ENCODE measurements around the gene HRAS.

The HRAS gene

DNA sequence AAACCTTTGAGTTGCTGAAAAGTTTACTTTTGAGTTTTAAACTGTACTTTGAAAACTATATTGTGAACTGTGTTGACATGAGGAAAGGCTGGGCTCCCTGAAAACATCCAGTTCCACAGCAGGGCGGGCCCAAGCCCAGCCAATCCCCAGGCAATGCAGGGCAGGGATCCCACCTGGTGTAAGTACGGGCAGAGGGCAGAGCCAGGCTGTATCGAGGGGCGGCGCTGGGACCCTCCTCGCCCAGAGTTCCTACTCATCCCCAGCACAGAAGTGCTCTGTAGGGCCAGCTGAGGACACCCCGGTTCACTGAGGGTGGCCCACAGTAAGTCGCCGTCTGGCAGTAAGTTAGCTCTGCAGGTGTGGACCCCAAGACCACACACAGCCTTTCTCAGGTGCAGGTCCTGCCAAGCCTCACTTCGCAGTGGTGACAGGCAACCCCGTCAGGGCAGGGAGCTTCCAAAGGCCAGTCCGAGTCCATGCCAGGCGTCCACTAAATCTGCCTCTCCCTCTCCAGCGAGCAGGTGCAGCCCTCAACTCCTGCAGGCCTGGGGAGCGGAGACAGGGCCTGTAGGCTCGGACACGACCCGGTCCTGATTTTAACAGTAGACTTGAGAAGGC lies 31.7 kb upstream of the HRAS start:
- no peak for DNase-seq

DNA sequence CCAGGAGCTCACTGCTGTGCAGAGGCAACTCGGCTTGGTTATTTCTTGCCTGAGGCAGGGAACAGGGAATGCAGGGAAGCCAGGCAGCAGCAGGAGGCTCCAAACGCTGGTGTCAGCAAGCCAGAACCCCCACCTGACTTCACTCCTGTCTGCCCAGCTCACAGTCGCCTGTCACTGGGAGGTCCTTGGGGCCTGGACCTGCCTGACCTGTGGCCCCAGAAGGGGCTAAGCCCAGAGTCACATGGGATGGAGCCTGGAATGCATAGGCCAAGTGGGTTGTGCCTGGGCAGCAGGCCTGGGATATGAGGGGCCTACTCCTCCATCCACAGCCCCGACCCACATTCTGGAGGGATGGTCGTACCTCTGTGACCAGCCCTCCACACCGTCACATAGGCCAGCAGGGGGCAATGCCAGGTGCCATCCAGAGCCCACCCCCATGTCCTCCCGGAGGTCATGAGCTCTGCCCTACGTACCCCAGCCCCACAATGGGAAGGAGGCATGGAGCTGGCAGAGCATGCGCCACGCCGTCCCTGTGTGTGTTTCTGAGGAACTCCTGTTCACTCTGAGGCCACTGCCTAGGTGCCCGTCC lies 30.6 kb upstream of the HRAS start:
- no peak for DNase-seq

DNA sequence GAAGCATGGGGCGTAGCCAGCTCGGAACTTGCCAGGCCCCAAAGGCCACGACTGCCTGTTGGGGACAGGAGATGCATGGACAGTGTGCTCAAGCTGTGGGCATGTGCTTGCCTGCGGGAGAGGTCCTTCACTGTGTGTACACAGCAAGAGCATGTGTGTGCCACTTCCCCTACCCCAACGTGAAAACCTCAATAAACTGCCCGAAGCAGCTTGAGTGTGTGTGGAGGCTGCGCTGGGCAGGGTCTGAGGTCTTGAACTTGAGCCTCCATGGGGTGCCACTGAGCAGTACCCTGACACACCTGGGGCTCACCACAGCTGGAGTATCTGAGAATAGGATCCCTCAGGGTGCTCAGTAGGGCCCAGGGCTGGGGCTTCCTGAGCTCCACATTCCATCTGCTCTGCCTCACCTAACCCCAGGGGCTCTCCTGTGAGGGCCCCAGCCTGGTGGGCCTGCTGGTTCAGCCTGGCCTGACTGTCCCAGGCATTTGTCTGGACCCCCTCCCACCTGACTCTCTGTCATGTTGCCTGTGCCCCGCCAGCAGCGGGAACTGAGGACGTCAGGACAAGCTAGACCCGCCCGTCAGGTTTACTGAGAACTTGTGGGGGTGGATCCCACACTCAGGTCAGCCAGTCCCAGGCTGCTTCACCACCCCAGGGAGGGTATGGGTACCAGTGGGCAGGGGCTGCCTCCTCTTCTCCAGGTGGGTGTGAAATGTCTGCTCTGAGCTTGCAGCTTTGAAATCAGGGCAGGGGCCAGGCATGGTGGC lies 28.6 kb upstream of the HRAS start:
- DNase-seq, result no peak

DNA sequence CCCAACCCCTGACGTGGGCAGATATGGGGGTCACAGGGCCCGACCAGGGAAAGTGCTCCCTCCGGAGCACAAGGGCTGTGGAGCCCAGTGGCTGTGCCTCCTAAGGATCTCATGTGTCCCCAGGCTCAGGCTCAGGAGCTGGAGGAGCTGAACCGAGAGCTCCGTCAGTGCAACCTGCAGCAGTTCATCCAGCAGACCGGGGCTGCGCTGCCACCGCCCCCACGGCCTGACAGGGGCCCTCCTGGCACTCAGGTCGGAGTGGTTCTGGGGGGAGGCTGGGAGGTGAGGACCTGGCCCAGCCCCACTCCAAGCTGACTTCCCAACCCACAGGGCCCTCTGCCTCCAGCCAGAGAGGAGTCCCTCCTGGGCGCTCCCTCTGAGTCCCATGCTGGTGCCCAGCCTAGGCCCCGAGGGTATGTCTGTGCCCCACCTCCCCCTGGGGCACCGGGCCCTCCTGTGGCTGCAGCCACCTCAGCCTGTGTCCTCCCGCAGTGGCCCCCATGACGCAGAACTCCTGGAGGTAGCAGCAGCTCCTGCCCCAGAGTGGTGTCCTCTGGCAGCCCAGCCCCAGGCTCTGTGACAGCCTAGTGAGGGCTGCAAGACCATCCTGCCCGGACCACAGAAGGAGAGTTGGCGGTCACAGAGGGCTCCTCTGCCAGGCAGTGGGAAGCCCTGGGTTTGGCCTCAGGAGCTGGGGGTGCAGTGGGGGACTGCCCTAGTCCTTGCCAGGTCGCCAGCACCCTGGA lies 27.9 kb upstream of the HRAS start:
- no peak for DNase-seq

DNA sequence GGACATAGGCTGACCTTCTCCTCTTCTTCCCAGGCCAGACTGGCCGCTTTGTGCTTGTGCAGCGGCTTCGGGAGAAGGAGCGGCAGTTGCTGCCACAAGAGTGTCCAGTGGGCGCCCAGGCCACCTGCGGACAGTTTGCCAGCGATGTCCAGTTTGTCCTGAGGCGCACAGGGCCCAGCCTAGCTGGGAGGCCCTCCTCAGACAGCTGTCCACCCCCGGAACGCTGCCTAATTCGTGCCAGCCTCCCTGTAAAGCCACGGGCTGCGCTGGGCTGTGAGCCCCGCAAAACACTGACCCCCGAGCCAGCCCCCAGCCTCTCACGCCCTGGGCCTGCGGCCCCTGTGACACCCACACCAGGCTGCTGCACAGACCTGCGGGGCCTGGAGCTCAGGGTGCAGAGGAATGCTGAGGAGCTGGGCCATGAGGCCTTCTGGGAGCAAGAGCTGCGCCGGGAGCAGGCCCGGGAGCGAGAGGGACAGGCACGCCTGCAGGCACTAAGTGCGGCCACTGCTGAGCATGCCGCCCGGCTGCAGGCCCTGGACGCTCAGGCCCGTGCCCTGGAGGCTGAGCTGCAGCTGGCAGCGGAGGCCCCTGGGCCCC lies 26.8 kb upstream of the HRAS start:
- no peak for DNase-seq

DNA sequence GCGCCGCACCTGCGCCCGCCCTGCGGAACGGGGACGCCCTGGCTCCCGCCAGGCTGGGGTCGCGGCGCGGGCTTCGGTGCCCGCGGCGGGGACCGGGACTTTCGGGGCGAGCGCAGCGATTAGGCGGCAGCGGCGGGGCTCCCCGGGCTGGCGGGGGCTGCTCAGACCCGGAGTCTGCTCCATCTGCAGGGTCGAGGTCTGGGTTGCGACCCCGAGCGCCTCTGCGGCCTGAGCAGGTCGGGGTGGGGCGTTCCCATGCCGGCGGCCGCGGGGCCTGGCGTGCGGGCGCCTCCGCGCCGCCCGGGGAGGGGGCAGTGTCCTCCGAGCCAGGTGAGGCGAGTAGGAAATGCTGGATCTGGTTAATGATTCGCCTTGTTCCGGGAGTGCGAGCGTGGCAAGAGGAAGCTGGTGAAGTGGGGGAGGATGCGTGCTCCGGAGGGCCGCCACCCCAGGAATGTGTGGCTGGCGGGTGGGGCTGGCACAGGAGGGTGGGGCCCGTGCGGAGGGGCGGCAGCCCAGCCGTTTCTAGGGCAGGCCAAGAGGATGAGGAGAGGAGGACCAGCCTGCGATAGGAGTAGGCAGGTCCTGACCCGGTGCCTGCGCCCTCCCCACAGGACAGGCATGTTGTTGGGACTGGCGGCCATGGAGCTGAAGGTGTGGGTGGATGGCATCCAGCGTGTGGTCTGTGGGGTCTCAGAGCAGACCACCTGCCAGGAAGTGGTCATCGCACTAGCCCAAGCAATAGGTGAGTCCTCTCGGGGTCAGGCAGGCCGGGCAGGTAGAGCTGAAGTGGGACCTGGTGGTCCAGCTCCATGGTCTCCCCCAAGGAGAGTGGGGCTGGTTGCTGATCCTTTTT lies 26.0 kb upstream of the HRAS start:
- DNase-seq, result no peak

DNA sequence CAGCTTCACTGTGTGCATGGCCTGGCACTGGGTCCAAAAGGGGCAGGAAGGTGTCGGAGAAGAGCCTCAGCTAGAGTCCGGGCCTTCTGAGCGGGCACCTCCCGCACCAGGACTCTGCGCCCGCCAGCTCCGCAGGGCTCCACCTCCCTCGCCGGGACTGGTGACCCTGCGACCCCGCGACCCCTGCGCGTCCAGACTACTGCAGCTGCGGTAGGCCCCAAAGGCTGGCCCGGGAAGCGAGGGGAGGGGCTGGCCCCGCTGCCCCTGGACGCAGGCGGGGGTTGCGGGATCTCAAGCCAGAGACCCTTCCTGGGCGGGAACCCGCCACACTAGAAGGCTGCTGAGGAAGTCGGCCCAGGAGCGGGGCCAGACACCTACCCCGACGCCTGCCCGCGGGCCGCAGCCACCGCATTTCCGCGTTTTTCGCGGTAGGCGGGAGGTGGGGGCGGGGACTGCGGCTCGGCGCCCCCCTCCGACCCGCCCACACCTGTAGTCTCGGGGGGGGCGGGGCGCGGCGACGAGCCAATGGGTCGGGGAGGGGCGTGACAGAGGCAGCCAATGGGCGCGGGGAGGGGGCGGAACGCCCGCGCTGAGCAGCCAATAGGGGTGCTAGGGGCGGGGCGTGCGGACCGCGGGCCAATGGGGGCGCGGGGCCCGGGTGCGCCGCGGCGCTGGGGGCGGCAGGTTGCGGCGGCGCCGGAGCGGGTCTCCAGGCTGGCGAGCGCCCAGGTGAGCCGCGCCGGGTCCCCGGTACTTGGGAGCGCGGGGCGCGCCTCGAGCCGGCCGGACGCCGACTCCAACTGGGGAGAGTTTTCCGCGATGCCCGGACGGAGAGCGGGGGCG lies 25.1 kb upstream of the HRAS start, which contains the start of the genes LMNTD2 and RASSF7:
LMNTD2 (minus strand) TSS at position 434 of the 843 bp plus-strand sequence; CDS start at position 412, 22 bp downstream.
RASSF7 (plus strand) TSS at position 666 of the 843 bp plus-strand sequence. CDS start 799 bp downstream, outside the sequence.
- DNase-seq, result peak; percentile 91

DNA sequence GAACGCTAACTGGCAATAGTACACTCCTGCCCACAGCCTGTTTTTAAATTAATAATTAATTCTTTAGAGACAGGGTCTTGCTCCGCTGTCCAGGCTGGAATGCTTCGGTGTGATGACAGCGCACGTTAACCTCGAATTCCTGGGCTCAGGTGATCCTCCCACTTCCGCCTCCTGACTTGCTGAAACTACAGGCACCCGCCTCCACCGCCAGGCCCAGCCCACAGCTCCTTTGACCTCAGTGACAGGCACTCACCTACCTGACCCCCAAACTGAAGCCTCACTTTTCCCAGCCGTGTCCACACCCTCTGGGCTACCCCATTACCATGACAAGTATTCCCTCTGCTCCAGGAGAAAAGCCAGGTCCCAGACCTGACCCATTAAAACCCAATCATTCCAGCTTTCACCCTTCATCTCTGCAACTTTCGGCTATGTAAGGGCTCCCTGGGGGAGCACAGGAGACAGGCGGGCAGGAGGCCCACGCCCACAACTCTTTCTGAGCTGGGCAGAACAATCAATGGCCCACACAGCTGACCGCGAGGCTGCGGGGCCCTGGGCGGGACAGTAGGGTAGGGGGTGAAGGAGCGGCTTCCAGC lies 24.4 kb upstream of the HRAS start:
- no peak for DNase-seq

DNA sequence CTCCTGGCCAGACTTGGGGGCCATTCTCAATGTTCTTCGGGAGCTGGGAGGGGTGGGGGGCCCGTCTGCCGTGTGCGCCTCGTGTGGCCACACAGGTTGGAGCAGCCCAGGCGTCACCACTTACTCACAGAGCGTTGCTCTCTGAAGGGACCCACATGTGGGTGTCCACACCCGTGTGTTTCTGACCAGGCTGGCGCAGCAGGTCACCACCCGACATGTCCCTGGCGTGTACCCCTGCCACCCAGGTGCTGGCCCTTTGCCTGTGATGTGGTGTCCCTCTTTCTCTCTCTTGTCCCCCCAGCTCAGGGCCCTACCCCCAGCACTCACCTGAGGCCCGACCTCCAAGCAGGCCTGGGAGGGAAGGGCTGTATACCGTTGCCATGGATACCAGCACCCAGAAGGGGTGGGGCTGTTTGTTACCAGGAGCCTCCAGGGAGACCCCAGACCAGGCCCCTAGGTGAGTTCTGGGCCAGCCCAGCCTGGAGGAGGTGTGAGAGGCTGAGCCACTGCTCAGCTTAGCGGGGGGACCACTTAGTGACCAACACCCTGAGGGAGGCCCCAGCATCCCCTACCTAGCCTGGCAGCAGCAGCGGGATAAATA lies 23.7 kb upstream of the HRAS start:
- DNase-seq, result no peak

DNA sequence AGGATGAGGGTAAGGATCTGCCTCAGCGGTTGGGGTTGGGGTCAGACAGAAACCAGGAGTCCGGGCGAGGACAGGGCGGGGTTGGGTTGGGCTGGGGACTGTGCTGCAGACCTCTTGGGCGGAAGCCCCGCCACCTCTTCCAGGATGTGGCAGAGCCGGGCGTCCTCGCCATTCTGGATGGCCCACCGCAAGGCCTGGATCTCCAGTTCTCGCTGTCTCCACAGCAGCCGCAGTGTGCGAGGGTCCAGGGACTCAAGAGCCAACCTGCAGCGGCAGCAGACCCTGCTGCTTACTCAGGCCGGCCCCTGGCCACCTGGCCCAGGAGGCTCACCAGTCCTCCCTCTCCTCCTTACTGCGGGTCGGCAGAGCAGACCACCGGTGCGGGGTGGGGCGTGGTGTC lies 23.1 kb upstream of the HRAS start:
- no peak for DNase-seq

DNA sequence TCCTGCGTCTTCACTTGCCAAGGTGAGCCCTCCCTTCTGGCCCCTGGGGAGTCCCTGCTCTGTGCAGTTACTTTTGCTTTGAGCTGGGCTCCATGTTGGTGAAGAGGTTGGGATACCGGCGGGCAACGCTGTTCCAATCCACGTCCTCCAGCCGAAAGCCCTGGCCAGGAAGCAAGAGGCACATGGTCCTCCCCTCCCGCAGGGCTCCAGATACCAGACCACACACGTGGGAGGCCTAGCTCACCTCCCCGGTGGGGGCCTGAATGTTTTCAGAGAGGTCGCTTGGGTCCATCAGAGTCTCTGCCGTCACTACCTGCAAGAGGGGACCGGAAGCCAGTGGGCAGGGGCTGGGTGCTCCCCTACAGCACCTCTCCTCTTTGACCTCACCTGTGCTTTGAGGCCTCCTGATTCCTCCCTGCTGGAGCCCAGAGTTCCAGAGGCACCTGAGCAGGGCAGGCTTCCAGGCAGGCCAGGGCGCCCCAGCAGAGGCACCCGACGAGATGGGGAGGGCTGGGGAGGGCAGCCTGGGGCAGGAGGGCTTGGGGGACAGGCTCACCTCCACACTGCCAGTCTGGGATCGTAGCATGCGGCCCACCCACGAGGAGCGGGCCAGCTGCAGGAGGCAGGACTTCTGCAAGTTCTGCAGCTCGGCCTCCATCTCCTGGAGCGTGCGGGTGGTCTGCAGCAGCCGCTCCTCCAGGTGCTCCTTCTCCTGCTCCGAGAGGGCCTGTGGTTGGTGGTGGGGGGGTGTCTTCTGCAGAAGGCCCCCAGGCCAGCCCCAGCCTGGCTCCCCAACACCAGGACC lies 22.2 kb upstream of the HRAS start:
- DNase-seq, result no peak

DNA sequence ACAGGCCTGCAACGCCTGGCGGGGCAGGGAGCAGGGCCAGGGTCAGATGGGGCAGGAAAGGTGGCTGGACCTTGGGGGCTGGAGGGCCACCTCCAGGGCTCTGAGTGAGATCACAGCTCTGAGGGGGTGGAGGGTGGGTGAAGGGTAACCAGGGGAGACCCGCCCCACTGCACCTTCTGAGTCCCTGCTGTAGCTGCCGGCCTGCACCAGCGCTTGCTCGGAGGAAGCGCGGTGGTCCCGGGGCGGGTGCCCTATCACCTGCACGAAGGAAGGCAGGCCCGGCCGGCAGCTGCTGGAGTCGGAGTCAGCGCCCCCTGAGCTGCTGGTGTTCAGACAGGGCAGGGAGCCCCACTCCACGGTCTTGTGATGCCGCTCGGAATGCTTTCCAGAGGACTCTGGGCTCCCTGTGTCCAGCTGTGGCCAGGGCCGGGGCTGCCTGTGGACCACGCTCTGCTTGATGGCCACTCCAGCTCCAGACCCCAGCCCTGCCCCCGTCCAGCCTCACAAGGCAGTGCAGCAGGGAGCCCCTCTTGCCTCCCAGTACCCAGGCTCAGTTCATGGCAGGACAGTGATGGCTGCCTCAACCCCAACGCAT lies 21.4 kb upstream of the HRAS start:
- no peak for DNase-seq

DNA sequence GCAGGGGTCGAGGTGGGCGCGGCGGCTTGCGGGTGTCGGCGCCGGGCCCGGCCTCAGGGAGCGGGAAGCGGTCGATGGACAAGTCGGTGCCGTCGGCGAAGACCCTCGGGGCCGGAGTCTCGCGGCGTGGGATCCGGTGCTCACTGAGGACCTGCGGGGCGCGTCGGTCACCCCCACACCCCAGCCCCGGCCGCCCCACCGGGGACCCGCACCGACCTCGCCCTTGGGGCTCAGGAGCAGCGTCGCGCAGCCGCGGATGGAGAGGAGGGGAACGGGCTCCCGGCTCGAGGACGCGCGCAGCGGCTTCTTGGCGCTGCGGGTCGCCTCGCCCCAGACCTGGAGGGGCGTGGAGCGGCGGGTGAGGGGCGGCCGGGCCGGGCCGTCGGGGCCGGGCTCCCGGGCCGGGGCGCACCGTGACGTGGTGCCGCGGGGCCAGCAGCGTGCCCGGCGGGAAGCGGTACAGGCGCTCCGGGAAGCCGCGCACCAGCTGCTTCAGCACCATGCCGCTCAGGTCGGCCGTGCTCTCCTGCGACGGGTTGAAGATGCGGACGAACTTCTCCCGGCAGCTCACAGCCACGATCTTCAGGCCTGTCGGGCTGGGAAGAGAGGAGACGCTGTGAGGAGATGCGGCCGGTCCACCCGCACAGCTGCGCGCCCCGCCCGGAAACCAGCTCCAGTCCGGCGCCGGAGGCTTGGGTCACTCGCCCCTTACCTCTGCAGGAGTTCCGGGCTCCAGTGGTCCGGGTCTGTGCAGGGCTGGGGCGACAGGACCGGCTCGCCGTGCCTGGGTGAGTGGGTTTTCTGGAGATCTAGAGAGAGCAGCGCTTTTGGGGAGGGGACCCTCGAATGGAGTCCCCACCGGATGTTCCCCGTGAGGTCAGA lies 20.6 kb upstream of the HRAS start:
- no peak for DNase-seq

DNA sequence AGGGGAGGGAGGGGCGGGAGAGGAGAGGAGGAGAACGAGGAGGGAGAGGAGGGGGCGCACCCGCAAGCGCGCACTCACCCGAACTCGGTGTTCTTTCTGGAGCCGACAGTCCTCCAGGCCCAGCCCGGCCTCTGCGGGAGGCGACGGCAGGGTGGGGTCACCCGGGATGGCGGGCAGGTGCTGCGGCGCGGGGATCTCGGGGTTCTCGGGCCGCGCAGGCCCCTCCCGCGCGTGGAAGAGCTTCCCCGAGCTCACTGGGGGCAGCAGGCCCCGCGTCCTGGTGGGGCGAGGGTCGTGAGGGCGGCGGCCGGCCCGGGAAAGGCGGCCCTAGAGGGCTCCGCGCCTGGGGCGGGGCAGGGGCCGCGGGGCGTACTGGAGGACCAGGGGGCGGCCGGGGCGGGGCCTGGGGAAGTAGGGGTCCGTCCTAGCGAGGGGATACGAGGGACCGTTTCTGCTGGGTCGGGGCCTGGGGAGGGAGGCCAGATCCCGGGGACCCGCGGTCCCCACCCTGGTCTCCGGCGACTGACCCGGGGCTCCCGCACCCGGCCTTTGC lies 19.9 kb upstream of the HRAS start:
- no peak for DNase-seq

DNA sequence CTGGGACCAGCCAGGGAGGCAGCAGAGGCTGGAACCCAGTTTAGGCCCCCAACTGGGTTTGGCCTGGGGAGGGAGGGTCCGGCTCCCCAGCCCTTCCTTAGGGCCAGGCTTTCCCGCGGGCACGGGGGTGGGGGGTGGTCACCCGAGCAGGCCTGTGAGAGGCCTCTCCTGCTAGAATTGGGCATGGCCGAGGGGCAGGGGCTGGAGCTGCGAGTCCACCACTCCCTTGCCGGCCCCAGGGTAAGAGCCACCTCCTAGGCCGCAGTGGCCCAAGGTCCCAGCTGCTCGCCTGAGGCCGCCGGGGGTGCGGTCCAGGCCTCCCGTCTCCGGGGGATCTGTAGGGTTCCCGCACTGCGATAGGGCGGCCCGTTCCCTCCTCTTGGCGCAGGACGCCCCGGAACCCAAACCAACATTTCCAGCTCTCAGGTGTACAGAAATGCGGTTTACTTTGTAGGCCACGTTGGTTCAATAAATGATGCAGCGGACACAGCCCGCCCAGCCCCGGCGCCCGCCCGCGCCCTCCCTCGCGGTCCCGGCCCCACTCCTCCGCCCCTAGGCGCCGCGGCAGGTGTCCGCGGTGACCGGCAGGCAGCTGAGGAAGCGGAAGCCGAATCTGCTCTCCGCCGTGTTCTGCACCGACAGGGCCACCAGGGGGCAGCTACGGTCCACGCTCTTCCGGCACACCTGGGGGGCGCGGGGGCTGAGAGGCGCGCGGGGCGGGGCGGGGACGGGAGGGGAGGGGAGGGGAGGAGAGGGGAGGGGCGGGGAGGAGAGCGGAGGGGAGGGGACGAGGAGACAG lies 19.3 kb upstream of the HRAS start:
- peak; percentile 87 for DNase-seq

DNA sequence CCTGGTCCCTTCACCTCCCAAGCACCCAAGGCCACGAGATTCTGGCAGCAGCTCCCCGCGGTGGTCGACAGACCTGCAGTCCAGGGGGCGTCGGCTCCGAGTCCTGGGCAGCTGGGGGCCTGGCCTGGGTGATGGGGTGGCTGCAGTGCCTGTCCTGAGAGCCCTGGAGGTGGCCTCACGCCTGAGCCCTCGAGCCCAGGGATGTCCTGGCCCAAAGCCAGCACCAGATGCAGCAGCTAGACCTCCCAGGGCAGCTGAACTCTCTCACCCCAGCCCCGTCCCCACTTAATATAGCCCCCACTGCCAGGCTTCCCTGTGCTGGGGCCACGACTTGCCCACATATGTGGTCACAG lies 18.6 kb upstream of the HRAS start:
- DNase-seq, result no peak
